DND-41 (cell line): ENCODE results near the gene PPME1.

Experiments used
- ATAC-seq: fragments of 200-7000 bp; cut with Tn5 transposase; 3 replicates; pipeline ENCODE4 v1.9.1; 2021; ENCODE audit warnings: low read depth; ENCODE audit not compliant: insufficient read depth
- DNase-seq: peaks from one replicate; pipeline ENCODE4 v3.0.0-alpha.2; 2020
- H2AFZ ChIP-seq: 2 replicates; pipeline ENCODE4 v1.6.0; 2012; ENCODE audit warnings: low read depth, low read length
- H3K27ac ChIP-seq: 2 replicates; pipeline ENCODE4 v1.5.1; 2012; ENCODE audit warnings: low read length, inconsistent platforms
- H3K27me3 ChIP-seq: fragments of 200-600 bp; sonication (generic); 2 replicates; pipeline ENCODE4 v1.6.0; 2012; ENCODE audit warnings: low read length, mild to moderate bottlenecking, inconsistent platforms; ENCODE audit not compliant: insufficient read depth, poor library complexity
- H3K36me3 ChIP-seq: 2 replicates; pipeline ENCODE4 v1.5.1; 2012; ENCODE audit warnings: low read length, inconsistent platforms; ENCODE audit not compliant: insufficient read depth
- H3K4me1 ChIP-seq: 2 replicates; pipeline ENCODE4 v1.5.1; 2012; ENCODE audit warnings: mild to moderate bottlenecking, low read length; ENCODE audit not compliant: insufficient read depth
- H3K4me2 ChIP-seq: 2 replicates; pipeline ENCODE4 v1.6.0; 2012; ENCODE audit warnings: mild to moderate bottlenecking, moderate library complexity, low read length, inconsistent platforms; ENCODE audit not compliant: insufficient read depth
- H3K4me3 ChIP-seq, 2 experiments: fragments of 200-600 bp in 1 of 2; shearing (Covaris generic) in 1 of 2; 2 replicates each; pipeline ENCODE4 v1.5.1; 2012 to 2016; ENCODE audit warnings: inconsistent platforms in 2 of 2, low read length in 2 of 2, mild to moderate bottlenecking in 2 of 2, low read depth in 1 of 2, moderate library complexity in 1 of 2
- H3K79me2 ChIP-seq: 2 replicates; pipeline ENCODE4 v1.6.0; 2012; ENCODE audit warnings: low read length, inconsistent platforms; ENCODE audit not compliant: insufficient read depth
- H3K9ac ChIP-seq: 2 replicates; pipeline ENCODE4 v1.6.0; 2012; ENCODE audit warnings: low read depth, mild to moderate bottlenecking, inconsistent platforms, low read length, moderate library complexity
- H3K9me3 ChIP-seq: 2 replicates; pipeline ENCODE4 v1.5.1; 2012; ENCODE audit warnings: low read length, moderate library complexity, mild to moderate bottlenecking, inconsistent platforms; ENCODE audit not compliant: insufficient read depth, severe bottlenecking
- H4K20me1 ChIP-seq: 2 replicates; pipeline ENCODE4 v1.6.0; 2012; ENCODE audit warnings: low read length; ENCODE audit not compliant: insufficient read depth
- CTCF ChIP-seq: IDR thresholded peaks from 2 replicates; pipeline ENCODE4 v1.5.1; 2012; ENCODE audit warnings: borderline replicate concordance, low read length, moderate library complexity, mild to moderate bottlenecking; ENCODE audit not compliant: poor library complexity, severe bottlenecking; ENCODE audit errors: extremely low read depth
- EZH2 ChIP-seq: IDR thresholded peaks from 3 replicates; pipeline ENCODE4 v1.6.1; 2012; ENCODE audit warnings: borderline replicate concordance, low read depth, mild to moderate bottlenecking, moderate library complexity, low read length, inconsistent platforms; ENCODE audit not compliant: severe bottlenecking

Gene PPME1

DNA sequence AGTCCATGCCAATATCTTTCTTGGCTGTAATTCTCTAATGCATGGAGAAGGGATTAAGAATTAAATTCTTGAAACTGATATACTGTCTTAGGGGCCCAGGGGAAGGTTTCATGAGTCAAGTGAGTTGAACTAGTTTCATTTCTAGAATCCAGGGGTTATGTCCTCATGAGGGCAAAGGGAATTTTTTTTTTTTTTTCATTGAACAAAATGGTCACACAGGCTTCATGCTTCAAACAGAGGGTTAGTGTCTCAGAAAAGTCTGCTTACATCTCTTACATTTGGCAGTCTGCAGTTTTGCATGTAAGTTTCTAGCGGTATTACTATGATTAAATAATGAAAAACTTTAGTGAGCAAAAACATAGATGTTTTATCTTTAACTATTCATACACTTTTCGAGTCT is 32.9 kb downstream of the PPME1 start:
- Histone ChIP-seq H3K9ac (no peak overlapping the region), H3K27me3 (no peaks in the 10 kb centered on the region), H3K4me1 (no peaks in the 10 kb centered on the region), H3K9me3 (no peaks in the 10 kb centered on the region), H3K4me2 (no peak overlapping the region), H3K4me3 (no peak overlapping the region), H3K79me2 (no peaks in the 10 kb centered on the region; the same call in 1 of the 2 replicates), H3K36me3 (peaks cover 38% of the 10 kb centered on the region), H4K20me1 (no peaks in the 10 kb centered on the region), H2AFZ (no peak overlapping the region), H3K27ac (no peak overlapping the region)
- DNase-seq, result no peak
- ATAC-seq, result no peak
- TF ChIP-seq EZH2 (no peak), CTCF (no peak)

DNA sequence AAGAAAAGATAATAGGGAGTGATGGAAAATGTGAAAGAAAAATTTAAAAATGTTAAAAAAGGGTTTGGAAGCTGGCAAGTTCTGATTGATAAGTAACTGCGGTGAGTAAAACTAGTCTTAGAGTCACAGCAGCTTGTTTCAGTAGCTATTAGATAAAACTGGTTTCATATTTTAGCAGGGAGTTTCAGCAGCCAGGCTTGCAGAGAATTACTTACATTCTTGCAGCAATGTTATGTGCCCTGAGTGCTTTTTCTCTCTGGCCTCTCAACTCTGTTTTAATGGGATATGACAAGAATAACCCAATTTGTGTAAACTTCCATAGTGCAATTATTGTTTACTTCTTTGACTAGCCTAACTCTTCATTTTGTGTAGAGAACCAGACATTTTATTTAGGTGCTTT is 33.6 kb downstream of the PPME1 start:
- H3K4me3 ChIP-seq, result no peak overlapping the region
- H3K4me2 ChIP-seq, result no peak overlapping the region
- H2AFZ ChIP-seq, result no peak overlapping the region
- TF ChIP-seq CTCF (no peak), EZH2 (no peak)
- H3K79me2 ChIP-seq, result no peaks in the 10 kb centered on the region; the same call in 1 of the 2 replicates
- H3K4me1 ChIP-seq, result no peaks in the 10 kb centered on the region
- H3K27me3 ChIP-seq, result no peaks in the 10 kb centered on the region
- H4K20me1 ChIP-seq, result no peaks in the 10 kb centered on the region
- no peak overlapping the region for H3K27ac ChIP-seq
- DNase-seq, result no peak
- H3K9ac ChIP-seq, result no peak overlapping the region
- no peaks in the 10 kb centered on the region for H3K9me3 ChIP-seq
- no peak for ATAC-seq
- H3K36me3 ChIP-seq, result peaks cover 45% of the 10 kb centered on the region

DNA sequence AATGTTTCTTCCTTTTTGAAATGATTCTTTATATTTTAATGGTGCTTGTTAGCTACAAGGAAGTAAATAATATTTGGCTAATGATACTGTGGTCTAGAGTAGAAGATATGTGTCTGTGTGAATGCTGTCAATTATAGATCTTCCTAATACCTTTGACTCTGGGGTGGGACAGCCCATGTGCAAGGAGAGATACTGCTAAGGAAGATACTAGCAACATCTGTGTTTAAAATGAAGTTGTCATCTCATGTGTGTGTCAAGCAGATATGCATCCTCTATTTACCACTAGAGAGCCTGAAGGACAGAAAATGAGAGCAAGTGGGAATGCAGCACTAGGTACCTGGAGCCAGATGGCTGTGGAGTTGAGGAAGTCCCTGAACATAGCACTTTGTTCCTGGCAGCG is 34.1 kb downstream of the PPME1 start:
- H2AFZ ChIP-seq, result no peak overlapping the region
- H3K9me3 ChIP-seq, result no peaks in the 10 kb centered on the region
- no peak overlapping the region for H3K4me3 ChIP-seq
- no peak for ATAC-seq
- TF ChIP-seq CTCF, result no peak
- no peak for TF ChIP-seq EZH2
- H3K36me3 ChIP-seq, result peaks cover 50% of the 10 kb centered on the region
- DNase-seq, result no peak
- no peaks in the 10 kb centered on the region for H3K27me3 ChIP-seq
- H3K4me1 ChIP-seq, result no peaks in the 10 kb centered on the region
- H3K27ac ChIP-seq, result no peak overlapping the region
- no peaks in the 10 kb centered on the region; the same call in 1 of the 2 replicates for H3K79me2 ChIP-seq
- H3K9ac ChIP-seq, result no peak overlapping the region
- H3K4me2 ChIP-seq, result no peak overlapping the region
- no peaks in the 10 kb centered on the region for H4K20me1 ChIP-seq

DNA sequence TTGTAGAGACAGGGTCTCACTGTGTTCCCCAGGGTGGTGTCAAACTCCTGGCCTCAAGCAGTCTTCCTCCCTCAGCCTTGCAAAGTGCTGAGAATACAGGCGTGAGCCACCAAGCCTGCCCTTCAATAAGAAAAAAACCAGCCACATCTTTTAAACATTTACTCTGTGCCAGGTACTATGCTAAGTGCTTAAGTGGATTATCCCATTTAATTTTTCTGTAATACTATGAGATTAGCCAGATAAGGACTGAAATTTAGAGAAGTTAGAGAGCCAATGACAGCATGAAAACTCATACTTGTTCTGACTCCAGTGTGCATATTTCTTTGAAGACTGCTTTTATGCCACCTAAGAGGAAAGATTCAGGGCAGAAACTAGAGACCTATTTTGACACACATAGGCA is 35.7 kb downstream of the PPME1 start:
- DNase-seq (no peak), ATAC-seq (no peak)
- H3K27me3 ChIP-seq, result no peaks in the 10 kb centered on the region
- TF ChIP-seq EZH2, result no peak
- no peak for TF ChIP-seq CTCF
- no peak overlapping the region for H3K4me2 ChIP-seq
- H3K79me2 ChIP-seq, result no peaks in the 10 kb centered on the region; the same call in 1 of the 2 replicates
- H3K27ac ChIP-seq, result no peak overlapping the region
- no peaks in the 10 kb centered on the region for H3K4me1 ChIP-seq
- no peaks in the 10 kb centered on the region for H4K20me1 ChIP-seq
- H3K9me3 ChIP-seq, result no peaks in the 10 kb centered on the region
- no peak overlapping the region for H3K4me3 ChIP-seq
- no peak overlapping the region for H2AFZ ChIP-seq
- no peak overlapping the region for H3K9ac ChIP-seq
- H3K36me3 ChIP-seq, result peaks cover 55% of the 10 kb centered on the region
